Measurements from ENCODE around the gene OR2AG2.
"Not testable (repeated sequence)": the region's sequence is repeated elsewhere in the genome, so short reads cannot be mapped to it uniquely, and the experiment has no call there.

OR2AG2 gene, protein sequence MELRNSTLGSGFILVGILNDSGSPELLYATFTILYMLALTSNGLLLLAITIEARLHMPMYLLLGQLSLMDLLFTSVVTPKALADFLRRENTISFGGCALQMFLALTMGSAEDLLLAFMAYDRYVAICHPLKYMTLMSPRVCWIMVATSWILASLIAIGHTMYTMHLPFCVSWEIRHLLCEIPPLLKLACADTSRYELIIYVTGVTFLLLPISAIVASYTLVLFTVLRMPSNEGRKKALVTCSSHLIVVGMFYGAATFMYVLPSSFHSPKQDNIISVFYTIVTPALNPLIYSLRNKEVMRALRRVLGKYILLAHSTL

DNA sequence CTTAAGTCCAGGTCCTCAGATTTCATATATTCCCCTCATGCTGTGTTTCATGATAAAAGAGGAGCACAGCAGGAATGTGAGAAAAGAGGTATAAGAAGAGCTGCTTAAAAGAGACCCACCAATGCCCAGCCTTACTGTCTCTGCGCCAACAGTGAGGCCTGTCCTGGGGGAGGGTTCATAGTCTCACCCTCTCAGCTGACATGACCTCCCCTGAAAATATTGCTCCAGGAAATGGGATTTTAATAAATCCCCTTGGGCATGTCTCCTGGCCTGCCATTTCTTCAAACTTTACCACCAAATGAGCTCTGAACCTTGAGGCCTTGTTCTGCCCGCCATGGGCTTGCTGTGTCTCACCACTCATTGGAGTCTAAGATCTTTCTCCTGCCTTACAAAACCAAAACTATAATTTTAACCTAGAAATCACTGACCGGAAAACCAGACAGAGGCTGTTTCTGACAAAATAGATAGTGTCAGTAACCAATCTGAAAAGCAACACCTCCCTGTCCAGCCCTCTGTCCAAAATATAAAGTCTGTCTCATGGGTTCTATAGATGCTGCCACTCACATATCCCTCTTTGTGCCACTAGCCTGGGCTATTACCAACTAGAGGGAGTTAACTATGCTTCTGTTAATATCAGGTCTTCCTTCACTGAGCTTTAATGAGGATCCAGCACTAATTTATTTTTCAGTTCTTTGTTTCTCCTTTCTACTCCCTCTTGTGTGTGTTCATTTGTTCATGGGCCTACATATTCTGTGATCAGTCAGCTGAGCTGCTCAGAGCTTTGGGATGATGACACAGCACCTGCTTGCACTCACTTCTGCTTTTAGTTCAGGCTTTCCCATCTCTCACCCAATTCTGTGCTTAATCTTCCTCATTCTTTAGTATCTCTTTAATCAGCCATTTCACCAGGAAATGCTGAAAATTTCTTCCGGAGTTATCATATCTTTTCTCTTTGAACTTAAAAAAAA is at the start of gene OR2AG2:
Gene OR2AG2 (minus strand): TSS at position 51 of the 968 bp plus-strand sequence. CDS start 3,019 bp downstream, outside the sequence.
- no peak for DNase-seq (ENCODE audit: low read depth)

DNA sequence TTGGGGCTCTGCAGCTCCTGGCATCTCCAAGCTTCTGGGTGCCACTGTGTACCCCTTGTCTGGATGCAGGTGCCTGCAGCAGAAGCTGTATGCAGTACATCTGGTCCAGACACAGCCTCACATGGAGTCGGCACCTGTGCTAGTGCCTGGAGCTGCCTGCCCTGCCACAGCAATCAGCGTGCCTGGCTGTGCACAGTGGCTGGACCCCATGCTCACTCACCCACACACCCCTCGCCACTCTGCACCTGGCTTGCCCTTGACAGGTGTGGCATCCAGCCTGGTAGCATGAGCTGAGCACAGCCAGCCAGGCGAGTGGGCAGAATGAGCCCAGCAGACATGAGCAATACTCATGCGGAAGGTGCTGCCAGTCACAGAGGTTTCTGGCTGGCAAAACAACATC is 47.2 kb upstream of the OR2AG2 start:
- no peak for DNase-seq (ENCODE audit: low read depth)

DNA sequence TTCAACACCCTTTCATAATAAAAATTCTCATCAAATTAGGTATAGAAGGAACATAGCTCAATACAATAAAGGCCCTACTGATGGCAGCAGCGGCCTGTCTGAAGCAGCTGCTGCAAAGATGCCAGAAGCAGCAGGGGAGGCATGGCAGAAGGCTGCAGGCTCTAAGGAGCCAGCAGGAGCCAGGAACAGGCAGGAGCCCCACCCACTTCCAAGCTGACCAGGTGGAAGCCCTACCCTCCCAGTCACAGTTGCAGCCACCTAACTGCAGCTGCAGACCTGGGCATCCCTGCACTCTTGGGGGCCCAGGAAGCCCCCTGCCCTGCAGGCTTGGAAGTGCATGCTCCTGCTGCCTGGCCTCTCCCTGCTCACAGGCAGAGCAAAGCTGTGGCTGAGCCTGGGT is 45.9 kb upstream of the OR2AG2 start:
- DNase-seq (ENCODE audit: low read depth), result no peak

DNA sequence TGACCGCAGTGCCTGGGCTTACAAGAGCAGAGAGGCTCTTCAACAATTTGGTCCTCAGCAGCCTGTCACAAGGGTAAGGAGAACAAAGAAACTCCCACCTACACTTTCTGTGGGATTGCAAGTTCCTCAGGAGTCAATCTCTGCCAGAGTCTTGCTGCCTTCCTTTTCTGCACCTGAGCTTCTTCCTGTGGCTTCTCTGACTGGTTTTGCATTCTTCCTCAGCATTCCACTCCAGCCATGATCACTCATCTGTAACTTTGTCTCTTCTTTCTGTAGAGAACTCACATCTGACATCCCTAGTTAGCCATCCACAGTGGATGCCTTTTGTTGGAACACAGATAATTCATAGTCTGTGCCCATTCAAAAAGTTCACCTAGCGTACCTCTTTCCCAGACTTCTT is 41.9 kb upstream of the OR2AG2 start:
- no peak for DNase-seq (ENCODE audit: low read depth)

DNA sequence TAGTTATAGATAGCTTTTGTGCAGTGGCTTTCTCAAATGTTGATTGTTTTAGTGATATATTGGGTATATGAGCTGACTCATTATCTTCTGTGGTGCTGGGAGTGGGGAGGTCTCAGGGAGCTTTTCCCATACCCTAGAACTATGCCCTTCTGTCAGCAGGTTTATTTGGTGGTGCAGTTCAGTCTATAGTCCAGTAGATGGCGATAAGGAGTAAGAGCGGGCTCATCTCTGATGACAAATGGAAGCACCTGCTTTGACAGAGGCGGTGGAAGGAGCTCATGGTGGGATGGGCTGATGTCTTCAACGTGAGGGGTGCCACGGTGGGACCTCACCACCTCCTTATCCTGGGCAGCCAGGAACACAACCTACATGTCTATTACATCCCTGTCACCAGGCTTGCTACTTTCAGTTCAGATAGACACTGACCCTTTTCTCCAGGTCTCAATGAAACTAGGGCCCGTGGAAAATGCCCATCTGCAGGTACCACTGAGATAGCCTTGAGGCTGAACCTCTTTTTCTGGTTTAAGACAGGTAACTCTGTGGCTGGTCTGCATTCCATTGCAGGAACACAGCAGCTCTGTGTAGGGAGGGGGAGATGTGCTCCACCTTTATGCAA is 40.7 kb upstream of the OR2AG2 start:
- no peak for DNase-seq (ENCODE audit: low read depth)

DNA sequence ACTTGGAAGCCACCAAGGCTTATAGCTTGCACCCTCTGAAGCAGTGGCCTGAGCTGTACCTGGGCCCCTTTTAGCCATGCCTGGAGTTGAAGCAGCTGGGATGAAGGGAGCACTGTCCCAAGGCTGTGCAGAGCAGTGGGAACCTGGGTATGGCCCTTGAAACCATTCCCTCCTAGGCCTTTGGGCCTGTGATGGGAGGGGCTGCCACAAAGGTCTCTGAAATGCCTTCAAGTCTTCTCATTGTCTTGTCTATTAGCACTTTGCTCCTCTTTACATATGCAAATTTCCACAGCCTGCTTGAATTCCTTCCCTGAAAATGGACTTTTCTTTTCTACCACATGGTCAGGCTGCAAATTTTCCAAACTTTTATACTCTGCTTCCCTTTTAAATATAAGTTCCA is 29.3 kb upstream of the OR2AG2 start:
- not testable (repeated sequence) for DNase-seq (ENCODE audit: low read depth)

DNA sequence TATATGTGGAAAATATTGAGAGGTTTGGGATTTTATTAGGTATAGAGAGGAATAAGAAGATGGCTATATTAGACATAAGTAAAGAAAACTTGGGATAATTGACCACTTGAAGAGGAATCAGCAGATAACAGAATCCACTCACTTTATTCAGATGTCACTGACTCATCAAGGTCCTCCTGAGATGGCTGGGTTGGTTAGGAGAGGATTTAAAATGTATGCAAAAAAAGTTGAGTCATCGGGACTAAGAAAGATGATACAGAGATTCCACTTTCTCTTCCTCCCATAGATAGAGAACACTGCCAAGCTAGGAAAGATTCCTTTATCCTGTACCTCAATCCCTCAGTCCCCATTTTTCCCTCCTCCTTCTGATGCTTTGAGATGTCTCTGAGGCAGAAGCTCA is 27.6 kb upstream of the OR2AG2 start, which contains the start of gene OR6A2:
Gene OR6A2 (minus strand): TSS at position 288 of the 400 bp plus-strand sequence. CDS start 3,981 bp downstream, outside the sequence.
- DNase-seq (ENCODE audit: low read depth), result no peak

DNA sequence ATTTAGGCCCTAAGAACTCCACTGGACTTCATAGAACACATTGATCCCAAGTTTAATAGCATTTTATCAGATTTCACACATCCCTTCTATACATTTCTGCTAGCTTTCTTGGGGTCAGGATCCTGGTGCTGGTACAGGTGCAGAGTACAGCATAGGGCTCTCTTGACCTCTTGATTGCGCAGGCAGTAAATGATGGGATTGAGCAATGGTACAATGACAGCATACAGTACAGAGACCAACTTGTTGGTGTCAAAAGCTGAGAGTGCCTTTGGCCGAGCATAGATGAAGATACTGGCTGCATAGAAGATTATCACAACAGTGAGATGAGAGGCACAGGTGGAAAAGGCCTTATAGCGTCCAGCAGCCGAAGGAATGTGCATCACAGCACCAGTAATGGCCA is 22.9 kb upstream of the OR2AG2 start:
- DNase-seq (ENCODE audit: low read depth), result no peak

DNA sequence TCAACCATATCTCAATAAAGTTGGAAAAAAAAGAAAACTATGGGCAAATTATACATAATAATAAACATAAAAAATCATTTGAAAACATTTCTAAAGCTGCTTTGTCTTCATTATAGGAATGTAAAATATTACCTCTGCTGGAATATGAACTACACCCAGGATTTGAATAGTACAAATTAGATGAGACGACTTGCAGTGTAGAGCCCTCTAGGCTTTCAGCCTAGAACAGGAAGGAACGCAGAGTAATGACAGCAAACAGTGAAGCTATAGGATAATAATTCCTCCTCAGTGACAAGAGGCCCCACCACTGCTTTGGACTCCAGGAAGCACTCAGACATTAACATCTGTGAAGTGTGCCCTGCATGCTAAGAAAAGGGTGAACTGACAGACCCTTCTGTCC is 18.8 kb upstream of the OR2AG2 start:
- no peak for DNase-seq (ENCODE audit: low read depth)

DNA sequence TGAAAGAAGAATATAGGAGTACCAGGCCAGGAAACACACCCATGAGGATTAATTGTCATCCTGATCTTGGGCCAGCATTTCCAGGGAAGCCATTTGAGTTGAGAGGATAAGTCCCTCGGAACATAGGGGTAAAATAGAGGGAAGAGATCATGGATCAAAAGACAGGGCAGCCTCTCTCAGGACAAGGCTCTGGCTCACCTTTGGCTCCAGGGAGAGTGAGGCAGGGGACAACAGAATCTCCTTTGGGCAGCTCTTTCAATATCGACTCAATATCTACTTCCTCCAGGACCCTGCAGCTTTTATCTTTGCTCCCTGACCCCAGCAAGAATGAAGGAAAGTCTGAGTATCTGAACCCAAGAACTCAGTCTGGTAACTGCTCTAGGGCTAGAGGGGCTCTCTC is 10.9 kb upstream of the OR2AG2 start, which contains the start of gene OR2AG1:
Gene OR2AG1 (plus strand): TSS at position 301 of the 400 bp plus-strand sequence. CDS start 2,018 bp downstream, outside the sequence.
- DNase-seq (ENCODE audit: low read depth), result no peak

DNA sequence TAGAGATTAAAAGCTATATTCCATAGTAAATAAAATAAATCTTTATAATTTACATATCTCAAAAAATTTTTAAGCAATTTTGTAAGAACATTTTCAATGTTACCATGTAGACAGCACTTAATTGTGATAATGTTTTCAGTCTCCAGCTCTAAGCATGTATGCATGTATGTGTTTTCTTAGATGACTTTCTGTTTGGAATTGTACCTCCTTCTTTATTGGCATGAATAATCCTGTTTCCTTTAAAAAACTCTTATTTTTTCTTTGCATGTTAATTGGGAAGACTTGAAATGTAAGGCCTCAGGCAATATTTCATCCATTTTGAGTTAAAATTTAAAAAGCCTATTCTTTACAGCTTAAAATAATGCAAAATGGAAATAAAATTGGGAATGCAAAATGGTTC is 9.1 kb upstream of the OR2AG2 start:
- DNase-seq (ENCODE audit: low read depth), result no peak

DNA sequence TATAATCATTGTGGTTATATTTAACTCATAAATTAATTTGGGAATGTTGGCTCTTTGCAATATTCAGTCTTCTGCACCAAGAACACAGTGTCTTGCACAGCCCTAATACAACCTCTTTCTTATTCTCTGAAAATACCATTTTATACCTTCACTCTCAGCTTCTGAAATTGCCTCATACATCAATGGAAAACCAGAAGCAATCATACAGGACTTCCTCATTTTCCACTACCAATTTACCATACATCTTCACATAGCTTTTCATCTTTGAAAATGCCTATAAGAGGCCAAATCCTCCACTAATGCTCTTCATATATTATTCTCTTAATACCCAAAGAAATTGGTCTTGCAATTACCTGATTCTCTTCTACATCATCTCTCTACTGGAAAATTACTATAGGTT is 6.7 kb upstream of the OR2AG2 start:
- DNase-seq (ENCODE audit: low read depth), result no peak

DNA sequence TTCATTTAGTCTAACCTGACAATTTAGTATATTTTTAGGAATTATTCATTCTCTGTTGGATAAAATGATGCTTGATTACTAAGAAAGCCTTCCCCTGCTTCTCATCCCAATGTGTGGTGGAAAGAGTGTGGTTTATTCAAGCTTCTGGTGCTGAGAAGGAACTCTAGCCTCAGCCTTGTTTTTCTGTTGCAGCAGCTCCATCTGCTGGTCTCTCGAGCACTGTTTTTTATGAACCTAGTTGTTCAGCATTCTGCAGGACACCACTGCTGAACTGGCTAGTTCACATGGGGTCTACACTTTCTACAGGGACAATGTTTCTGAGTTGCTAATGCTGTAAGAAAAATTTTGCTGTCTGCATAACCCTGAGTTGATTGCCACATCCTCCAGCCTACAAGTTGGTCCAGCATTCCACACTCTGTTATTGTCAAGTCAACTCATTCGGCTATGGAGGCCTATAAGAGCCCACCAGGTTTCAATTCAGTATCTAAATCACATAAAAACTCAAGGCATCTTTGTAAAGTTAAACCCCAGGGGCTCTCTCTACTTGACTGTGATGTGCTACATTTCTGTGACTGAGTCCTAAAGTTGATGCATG is 14.3 kb downstream of the OR2AG2 start:
- DNase-seq (ENCODE audit: low read depth), result no peak

DNA sequence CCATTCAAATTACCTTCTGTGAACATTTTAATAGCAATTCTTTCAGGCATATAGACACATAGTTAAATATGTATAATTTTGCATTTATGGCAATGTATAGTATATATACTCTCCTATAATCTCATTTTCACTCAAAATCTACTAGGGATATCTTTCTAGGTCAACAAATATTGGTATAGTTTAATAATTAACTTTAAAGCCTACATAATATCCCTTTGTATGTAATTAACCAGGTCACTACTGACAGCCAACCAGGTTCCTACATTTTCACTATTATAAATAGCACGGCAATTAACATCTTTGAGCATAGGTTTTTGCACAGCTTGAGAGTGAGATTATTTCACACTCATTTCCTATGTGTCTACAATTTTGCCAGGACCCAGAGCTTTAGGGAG is 15.8 kb downstream of the OR2AG2 start:
- DNase-seq (ENCODE audit: low read depth), result no peak

DNA sequence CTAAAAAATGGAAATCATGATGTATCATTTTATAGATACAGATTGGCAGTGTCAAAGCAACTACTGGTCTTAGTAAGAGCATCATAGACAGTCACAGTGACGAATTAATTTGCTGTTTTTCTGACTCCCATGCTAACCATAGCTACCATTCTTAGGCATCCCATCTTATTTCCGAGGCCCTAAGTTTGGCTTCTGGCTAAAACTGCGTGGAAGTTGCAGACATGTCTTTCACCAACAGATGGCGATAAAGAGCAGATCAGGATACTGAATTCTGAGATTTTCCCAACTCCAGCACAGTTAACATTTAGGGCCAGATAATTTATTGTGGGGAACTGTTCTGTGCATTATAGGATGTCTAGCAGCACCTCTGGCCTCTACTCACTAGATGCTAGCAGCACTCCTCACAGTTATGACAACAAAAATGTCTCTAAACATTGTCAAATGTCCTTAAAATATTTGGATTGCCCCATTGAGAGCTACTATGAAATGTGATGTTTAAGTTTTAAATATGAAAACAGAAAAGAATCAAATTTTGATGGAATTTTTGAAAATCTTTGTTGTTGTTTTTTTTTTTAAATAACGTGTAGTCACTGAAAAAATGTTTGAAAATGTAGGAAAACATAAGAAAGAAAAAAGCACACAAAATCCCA is 16.3 kb downstream of the OR2AG2 start:
- DNase-seq (ENCODE audit: low read depth), result no peak

DNA sequence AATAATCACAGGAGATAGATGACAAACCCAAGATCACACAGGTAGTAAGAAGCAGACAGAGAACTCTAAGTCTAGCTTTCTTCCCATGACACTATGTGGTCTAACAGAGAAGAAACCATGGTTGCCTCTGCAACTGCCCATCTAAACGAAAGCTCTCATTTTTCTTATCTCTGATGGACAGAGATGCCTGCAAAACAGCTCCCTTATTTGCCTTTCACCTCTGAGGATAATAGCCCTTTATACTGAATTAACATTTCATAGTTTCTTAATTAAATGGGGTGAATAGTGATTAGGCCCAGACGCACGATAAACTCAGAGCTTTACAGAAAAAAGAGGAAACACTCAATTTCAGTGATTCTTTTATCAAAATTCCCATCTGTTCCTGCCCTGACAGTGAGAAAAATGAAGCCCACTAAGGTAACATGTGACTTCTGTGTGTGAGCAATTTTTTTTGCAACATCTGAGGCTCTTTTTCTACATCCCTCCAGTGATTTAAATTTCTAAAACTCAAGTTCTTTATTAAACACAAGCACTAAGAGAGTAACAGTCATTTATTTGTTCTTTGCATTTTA is 24.6 kb downstream of the OR2AG2 start:
- DNase-seq (ENCODE audit: low read depth), result no peak

DNA sequence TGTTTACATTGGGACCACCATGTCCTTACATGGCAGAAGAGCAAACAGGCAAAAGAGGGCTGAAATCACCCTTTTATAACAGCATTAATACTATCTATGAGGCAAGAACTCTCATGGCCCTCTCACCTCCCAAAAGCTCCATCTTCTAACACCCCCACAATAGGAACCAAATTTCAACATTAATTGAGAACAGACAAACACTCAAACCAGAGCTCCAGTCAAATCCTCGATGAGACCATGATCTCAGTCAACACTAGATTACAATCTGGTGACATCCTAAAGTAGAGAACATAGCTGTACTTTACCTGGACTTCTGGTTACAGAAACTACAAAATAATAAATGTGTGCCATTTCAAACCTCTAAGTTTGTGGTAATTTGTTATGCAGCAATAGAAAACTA is 25.1 kb downstream of the OR2AG2 start:
- DNase-seq (ENCODE audit: low read depth), result no peak

DNA sequence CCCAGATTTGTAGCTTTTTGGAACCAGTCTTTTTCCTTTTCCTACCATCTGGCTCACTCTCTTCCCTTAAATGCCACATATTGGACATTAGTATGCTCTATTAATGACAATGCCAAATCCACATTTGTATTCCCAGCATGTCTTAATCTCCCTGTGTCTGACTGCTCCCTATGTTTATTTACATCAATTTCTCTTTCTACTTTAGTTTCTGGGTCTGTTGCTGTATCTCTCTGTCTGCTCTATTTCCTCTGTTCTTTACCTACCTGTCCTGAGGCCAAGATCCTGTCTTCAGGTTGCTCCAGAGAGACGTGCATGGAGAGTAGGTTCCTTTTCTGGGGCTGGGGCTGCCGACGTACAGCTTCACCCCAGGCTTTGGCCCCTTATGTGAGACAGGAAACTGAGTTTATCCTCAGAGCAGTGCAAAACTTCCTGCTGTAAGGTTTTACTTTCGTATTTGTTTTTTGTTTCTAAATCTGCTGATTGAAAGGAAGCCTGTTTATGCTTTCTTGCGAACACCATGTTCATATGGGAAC is 25.6 kb downstream of the OR2AG2 start:
- no peak for DNase-seq (ENCODE audit: low read depth)

DNA sequence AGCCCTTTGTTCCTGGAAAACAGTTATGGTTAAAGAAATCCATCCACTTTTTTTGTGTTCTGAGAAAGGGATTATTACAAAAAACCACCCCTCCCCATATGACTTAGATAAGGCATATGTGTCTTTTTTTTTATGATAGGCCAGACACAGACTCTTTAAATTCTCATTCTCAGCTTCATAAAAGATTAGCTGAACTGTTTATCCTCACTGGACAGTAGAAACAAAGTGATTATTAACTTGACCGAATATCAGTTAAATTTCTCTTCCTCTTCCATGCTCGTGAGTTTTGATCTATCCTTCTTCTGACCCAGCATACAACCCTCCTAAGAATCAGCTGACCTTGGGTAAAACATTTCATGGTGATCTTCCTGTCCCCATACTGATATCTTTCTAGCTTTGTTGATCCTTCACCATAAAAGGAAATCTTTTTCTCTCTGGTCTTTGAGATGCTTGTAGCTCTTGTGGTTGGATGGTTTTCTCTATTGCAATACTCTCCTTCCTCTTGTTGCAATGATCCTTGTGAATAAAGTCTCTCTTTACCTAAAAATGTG is 26.2 kb downstream of the OR2AG2 start:
- no peak for DNase-seq (ENCODE audit: low read depth)

DNA sequence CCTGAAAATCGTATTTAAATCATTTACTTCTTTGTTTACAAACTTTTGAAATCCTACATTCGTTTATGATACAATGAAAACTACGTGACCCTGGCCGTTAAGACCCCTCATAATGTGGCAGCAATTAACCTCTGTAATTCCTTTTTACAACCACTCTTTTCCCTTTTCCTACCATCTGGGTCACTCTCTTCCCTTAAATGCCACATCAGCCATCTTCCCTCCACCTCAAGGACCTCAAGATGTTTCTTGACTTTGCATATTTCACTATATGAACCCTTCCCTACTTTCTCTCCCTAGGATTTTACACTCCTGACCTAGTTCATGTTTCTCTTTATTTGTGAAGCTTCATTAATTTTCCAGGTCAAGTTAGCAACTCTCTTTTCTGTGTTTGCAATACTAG is 26.8 kb downstream of the OR2AG2 start:
- DNase-seq (ENCODE audit: low read depth), result no peak

DNA sequence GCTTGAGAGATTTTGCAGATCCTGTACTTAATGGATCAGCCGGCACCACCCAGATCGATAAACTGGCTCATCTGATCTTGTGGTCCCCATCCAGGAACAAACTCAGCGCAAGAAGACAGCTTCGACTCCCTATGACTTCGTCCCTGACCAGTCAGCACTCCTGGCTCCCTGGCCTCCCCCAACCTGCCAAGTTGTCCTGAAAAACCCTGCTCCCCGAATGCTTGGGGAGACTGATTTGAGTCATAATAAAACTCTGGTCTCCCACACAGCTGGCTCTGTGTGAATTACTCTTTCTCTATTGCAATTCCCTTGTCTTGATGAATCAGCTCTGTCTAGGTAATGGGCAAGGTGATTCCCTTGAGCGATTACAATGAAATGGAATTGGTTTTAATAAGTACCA is 29.5 kb downstream of the OR2AG2 start:
- DNase-seq (ENCODE audit: low read depth), result no peak

Measured in stimulated activated CD8-positive, alpha-beta memory T cell treated with anti-CD3 and anti-CD28 coated beads, Interleukin-15, amount 100 ng/mL, for 24 hours (primary cell).